ENCODE results near the gene CLDN4. TPM values are rescaled to one million over a fixed set of nuclear protein-coding genes. Genes with fewer than 3 reads are reported as not detected.
"Not testable (repeated sequence)": the region's sequence is repeated elsewhere in the genome, so short reads cannot be mapped to it uniquely, and the experiment has no call there.

The CLDN4 gene
- total RNA-seq, 1 experiment from 2014 or later: 234 TPM

GRCh38 chr7:73796656-73797055, 34.1 kb upstream of the CLDN4 start:
- H3K4me2 ChIP-seq (ENCODE audit: low read length); H3K9ac ChIP-seq (ENCODE audit: low read length); H4K20me1 ChIP-seq (ENCODE audit: insufficient read depth); intact Hi-C loops (cut with micrococcal nuclease); H3K9me3 ChIP-seq (ENCODE audit: control insufficient read depth in 1 of 2, insufficient read depth in 1 of 2, low read depth in 1 of 2, low read length in 2 of 2); DNase-seq (ENCODE audit: low read depth, low spot score); H3K36me3 ChIP-seq (ENCODE audit: control insufficient read depth in 1 of 2, insufficient read depth in 2 of 2, low read length in 2 of 2); H3K4me3 ChIP-seq (replicated peaks in 1 of 2; ENCODE audit: low read depth in 1 of 2, low read length in 2 of 2); H3K79me2 ChIP-seq (ENCODE audit: insufficient read depth, low read length); H3K27ac ChIP-seq (ENCODE audit: low read depth, low read length); H3K27me3 ChIP-seq (ENCODE audit: insufficient read depth, low read length); RAD21 ChIA-PET (ENCODE audit: low non-redundant PET in 1 of 2, low total read pairs in 2 of 2, uncharacterized antibody in 2 of 2, unreplicated experiment in 2 of 2); ATAC-seq; H3K9me2 ChIP-seq (ENCODE audit: insufficient read depth); H2AFZ ChIP-seq (ENCODE audit: low read depth, low read length, poor library complexity, severe bottlenecking); BruUV-seq (replicated peaks): not testable (repeated sequence)
- ChIA-PET POLR2A (interaction anchor here (1.3 kb wide), 1 partner anchor 31 kb away, joined by 3 read pairs; no protein-coding TSS in a partner anchor), CTCF (interaction anchor here (0.6 kb wide), 1 partner anchor 14 kb away, joined by 3 read pairs; no protein-coding TSS in a partner anchor)
- peaks cover 28 to 58% of the 10 kb centered on the region in 2 experiments for H3K4me1 ChIP-seq (ENCODE audit: control insufficient read depth in 1 of 2, insufficient read depth in 2 of 2, low read length in 2 of 2)

DNA sequence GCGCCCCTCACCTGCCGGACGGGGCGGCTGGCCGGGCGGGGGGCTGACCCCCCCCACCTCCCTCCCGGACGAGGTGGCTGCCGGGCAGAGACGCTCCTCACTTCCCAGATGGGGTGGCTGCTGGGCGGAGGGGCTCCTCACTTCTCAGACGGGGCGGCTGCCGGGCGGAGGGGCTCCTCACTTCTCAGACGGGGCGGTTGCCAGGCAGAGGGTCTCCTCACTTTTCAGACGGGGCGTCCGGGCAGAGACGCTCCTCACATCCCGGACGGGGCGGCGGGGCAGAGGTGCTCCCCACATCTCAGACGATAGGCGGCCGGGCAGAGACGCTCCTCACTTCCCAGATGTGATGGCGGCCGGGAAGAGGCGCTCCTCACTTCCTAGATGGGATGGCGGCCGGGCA, 33.6 kb upstream of the CLDN4 start:
- H3K27ac ChIP-seq (ENCODE audit: low read depth, low read length); RAD21 ChIA-PET (ENCODE audit: low non-redundant PET in 1 of 2, low total read pairs in 2 of 2, uncharacterized antibody in 2 of 2, unreplicated experiment in 2 of 2); DNase-seq (ENCODE audit: low read depth, low spot score); H2AFZ ChIP-seq (ENCODE audit: low read depth, low read length, poor library complexity, severe bottlenecking); H3K9me3 ChIP-seq (ENCODE audit: control insufficient read depth in 1 of 2, insufficient read depth in 1 of 2, low read depth in 1 of 2, low read length in 2 of 2); H3K4me2 ChIP-seq (ENCODE audit: low read length); POLR2A ChIA-PET; H4K20me1 ChIP-seq (ENCODE audit: insufficient read depth); H3K27me3 ChIP-seq (ENCODE audit: insufficient read depth, low read length); intact Hi-C loops (cut with micrococcal nuclease); ATAC-seq; H3K9ac ChIP-seq (ENCODE audit: low read length); H3K9me2 ChIP-seq (ENCODE audit: insufficient read depth); CTCF ChIA-PET; H3K4me3 ChIP-seq (replicated peaks in 1 of 2; ENCODE audit: low read depth in 1 of 2, low read length in 2 of 2); H3K36me3 ChIP-seq (ENCODE audit: control insufficient read depth in 1 of 2, insufficient read depth in 2 of 2, low read length in 2 of 2); BruUV-seq (replicated peaks): not testable (repeated sequence)
- Histone ChIP-seq H3K79me2 (ENCODE audit: insufficient read depth, low read length) (peaks cover 12% of the 10 kb centered on the region), H3K4me1 (ENCODE audit: control insufficient read depth in 1 of 2, insufficient read depth in 2 of 2, low read length in 2 of 2) (peaks cover 34 to 63% of the 10 kb centered on the region in 2 experiments)

All from HCT116 (cell line).